ENCODE data around the gene SMIM44.

The SMIM44 gene

GRCh38 chr19:3481241-3482090 lies 1.8 kb downstream of the SMIM44 start:
- no peak for ATAC-seq
- TF ChIP-seq ZC3H10 (CRISPR knock-in tag; IDR thresholded peaks at IDR 0.05) (no peak), TSHZ2 (CRISPR knock-in tag; IDR thresholded peaks at IDR 0.05) (no peak), ZNF8 (CRISPR knock-in tag; IDR thresholded peaks at IDR 0.05) (no peak), CSRNP3 (CRISPR knock-in tag; IDR thresholded peaks at IDR 0.05) (no peak), PATZ1 (CRISPR knock-in tag; IDR thresholded peaks at IDR 0.05; ENCODE audit: borderline replicate concordance) (no peak), ZNF70 (CRISPR knock-in tag; IDR thresholded peaks at IDR 0.05) (no peak), TOX (CRISPR knock-in tag; IDR thresholded peaks at IDR 0.05; ENCODE audit: borderline replicate concordance) (no peak), RARB (CRISPR knock-in tag; IDR thresholded peaks at IDR 0.05) (no peak), CREB5 (CRISPR knock-in tag; IDR thresholded peaks at IDR 0.05; ENCODE audit: low read depth) (no peak), ZNF565 (CRISPR knock-in tag; conservative IDR thresholded peaks at IDR 0.05; ENCODE audit: low read depth) (no peak), ZFP30 (CRISPR knock-in tag; IDR thresholded peaks at IDR 0.05) (no peak), BACH2 (CRISPR knock-in tag; IDR thresholded peaks at IDR 0.05; ENCODE audit: borderline replicate concordance) (no peak), GLIS3 (CRISPR knock-in tag; IDR thresholded peaks at IDR 0.05) (no peak), PPARA (CRISPR knock-in tag; IDR thresholded peaks at IDR 0.05; ENCODE audit: borderline replicate concordance) (no peak), CSDC2 (CRISPR knock-in tag; IDR thresholded peaks at IDR 0.05) (no peak), TCF4 (CRISPR knock-in tag; IDR thresholded peaks at IDR 0.05; ENCODE audit: borderline replicate concordance) (no peak), ISL1 (CRISPR knock-in tag; IDR thresholded peaks at IDR 0.05) (no peak), ARNTL (CRISPR knock-in tag; IDR thresholded peaks at IDR 0.05; ENCODE audit: borderline replicate concordance, low read depth) (no peak)

GRCh38 chr19:3480383-3481091 lies 2.7 kb downstream of the SMIM44 start, which contains the start of gene SMIM24:
TSS of gene SMIM24 (minus strand) at chr19:3480525. CDS start at chr19:3480463, 62 bp downstream.
- no peak for TF ChIP-seq CREB5 (CRISPR knock-in tag; IDR thresholded peaks at IDR 0.05; ENCODE audit: low read depth)
- no peak for ATAC-seq

GRCh38 chr19:3479834-3480215 lies 3.4 kb downstream of the SMIM44 start:
- TF ChIP-seq CSRNP3 (CRISPR knock-in tag; IDR thresholded peaks at IDR 0.05), result no peak
- TF ChIP-seq BACH2 (CRISPR knock-in tag; IDR thresholded peaks at IDR 0.05; ENCODE audit: borderline replicate concordance), result no peak
- no peak for TF ChIP-seq OSR1 (CRISPR knock-in tag; IDR thresholded peaks at IDR 0.05)
- TF ChIP-seq TOX (CRISPR knock-in tag; IDR thresholded peaks at IDR 0.05; ENCODE audit: borderline replicate concordance), result no peak
- no peak; the same call in 1 of the 3 replicates for ATAC-seq

All from SK-N-SH treated with all-trans-retinoic acid at 6 μM for 48 hours (cell line).